HepG2 (cell line): ENCODE measurements around the gene FAM171A2. TPM values are rescaled to one million over a fixed set of nuclear protein-coding genes. Genes with fewer than 3 reads are reported as not detected.

Experiments
- KIAA2018 ChIP-seq: sonication (generic); formaldehyde crosslinking; IDR thresholded peaks from 2 replicates; pipeline ENCODE4 v1.5.0; 2020; ENCODE audit warnings: mild to moderate bottlenecking, missing genetic modification reagents, borderline replicate concordance
- SALL2 ChIP-seq: sonication (generic); formaldehyde crosslinking; IDR thresholded peaks from 2 replicates; pipeline ENCODE4 v1.8.1; 2023; ENCODE audit warnings: mild to moderate bottlenecking, missing genetic modification reagents, inconsistent platforms
- polyA plus RNA-seq, 8 experiments: library from polyadenylated mRNA; depleted of rRNA in 3 of 8; stranded (reverse) in 7 of 8; unstranded in 1 of 8; fragments of >200 nt; fragmentation: Illumina TruSeq in 4 of 8; extraction: Trizol in 4 of 8; gene quantifications; 2 replicates each; pipeline versions ENCODE4 v1.2.1 to v1.2.3, GENCODE V29; 2011 to 2016; ENCODE audit warnings: low read depth in 4 of 8, missing spikeins in 1 of 8, mixed read lengths in 1 of 8; ENCODE audit not compliant: insufficient read depth in 1 of 8
- total RNA-seq, 5 experiments: library from RNA; depleted of rRNA; stranded (reverse); fragments of >200 nt; fragmentation: Illumina TruSeq; extraction: Trizol; gene quantifications; 2 replicates each; pipeline ENCODE4 v1.2.3, GENCODE V29; 2016; ENCODE audit warnings: low read depth in 1 of 5

Gene FAM171A2
- total and polyA plus RNA-seq, 2 of the 13 experiments (the other 11 are each of a cell fraction or from before 2014, with no cell fraction given) = 1.8 to 3.6 TPM

DNA sequence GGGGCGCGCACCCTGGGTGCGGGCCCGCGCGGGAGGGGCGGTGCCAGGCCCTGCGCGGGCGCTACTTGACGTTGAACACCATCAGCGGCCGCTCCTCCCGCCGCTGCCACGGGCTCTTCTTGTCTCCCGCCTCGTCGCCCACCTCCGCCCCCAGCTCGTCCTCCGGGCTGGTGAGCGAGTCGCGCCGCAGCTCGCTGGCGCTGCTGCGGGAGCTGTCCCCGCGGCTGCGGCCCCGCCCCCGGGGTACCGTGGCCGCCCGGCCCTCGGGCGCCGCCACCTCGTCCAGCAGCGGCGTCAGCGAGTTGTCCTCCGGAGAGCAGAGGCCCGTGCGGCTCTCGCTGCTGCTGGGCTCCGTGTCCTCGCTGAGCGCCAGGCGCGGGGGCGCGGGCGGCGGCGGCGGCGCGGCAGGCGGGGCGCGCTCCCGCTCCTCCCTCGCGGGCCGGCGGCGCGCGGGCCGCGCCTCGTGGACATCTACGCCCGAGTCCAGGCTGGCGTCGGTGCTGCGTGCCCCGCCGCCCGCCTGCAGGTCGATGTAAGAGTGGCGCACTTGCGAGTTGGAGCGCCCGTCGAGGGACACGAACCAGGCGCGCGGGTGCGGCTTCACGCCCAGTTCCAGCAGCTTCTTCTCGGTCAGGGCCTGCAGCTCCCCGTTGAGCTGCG is 9.9 kb downstream of the FAM171A2 start (continued):
- TF ChIP-seq KIAA2018 (CRISPR knock-in tag) (no peak), SALL2 (CRISPR knock-in tag) (no peak)
